NCI-H82 treated with DMSO at 0.1 percent for 48 hours (cell line): ENCODE results near the gene NAA20.

ENCODE experiments used
- DNase-seq: peaks from one replicate; lab custom pipeline; 2025; ENCODE audit not compliant: unreplicated experiment; lab: John Stamatoyannopoulos, UW

NAA20 gene

GRCh38 chr20:20018366-20018765 lies 1.2 kb downstream of the NAA20 start:
- DNase-seq: no peak

GRCh38 chr20:20019123-20019522 lies 2.0 kb downstream of the NAA20 start:
- no peak for DNase-seq

GRCh38 chr20:20020908-20021307 lies 3.7 kb downstream of the NAA20 start:
- DNase-seq: no peak

- no peak for DNase-seq
These were observed 4.7 kb downstream of the NAA20 start for GRCh38 chr20:20021835-20022234.

GRCh38 chr20:20022498-20022897 lies 5.3 kb downstream of the NAA20 start:
- no peak for DNase-seq

- DNase-seq: no peak
These were observed 6.2 kb downstream of the NAA20 start for GRCh38 chr20:20023395-20023794.

- DNase-seq: no peak
These were observed 7.8 kb downstream of the NAA20 start for GRCh38 chr20:20024942-20025341.

- no peak for DNase-seq
These were observed 10.1 kb downstream of the NAA20 start for GRCh38 chr20:20027284-20027683.

GRCh38 chr20:20031790-20032189 lies 14.6 kb downstream of the NAA20 start:
- no peak for DNase-seq

GRCh38 chr20:20034486-20034885 lies 17.3 kb downstream of the NAA20 start:
- no peak for DNase-seq

- no peak for DNase-seq
These were observed 19.6 kb downstream of the NAA20 start for GRCh38 chr20:20036756-20037155.

- no peak for DNase-seq
These were observed 20.8 kb downstream of the NAA20 start for GRCh38 chr20:20037960-20038359.

GRCh38 chr20:20038586-20038985 lies 21.4 kb downstream of the NAA20 start:
- no peak for DNase-seq

- no peak for DNase-seq
These were observed 22.7 kb downstream of the NAA20 start for GRCh38 chr20:20039752-20040387.

GRCh38 chr20:20051767-20052073 lies 34.6 kb downstream of the NAA20 start:
- no peak for DNase-seq

GRCh38 chr20:20052074-20052970 lies 35.2 kb downstream of the NAA20 start, which contains the start of the genes CFAP61 and CRNKL1:
Gene CFAP61, plus strand, starts transcription at chr20:20052532. Its CDS starts 4,122 bp downstream, at chr20:20056654.
Gene CRNKL1, minus strand, starts transcription at chr20:20052466. Its CDS starts 124 bp downstream, at chr20:20052342.
- peak; percentile 88 for DNase-seq

- peak; percentile 33 for DNase-seq
These were observed 43.3 kb downstream of the NAA20 start for GRCh38 chr20:20060234-20060998.

- DNase-seq: no peak
These were observed 47.0 kb downstream of the NAA20 start for GRCh38 chr20:20063941-20064702.

GRCh38 chr20:20065361-20065760 lies 48.2 kb downstream of the NAA20 start:
- no peak for DNase-seq

- DNase-seq: no peak
These were observed 53.9 kb downstream of the NAA20 start for GRCh38 chr20:20070871-20071726.
